ENCODE measurements around the gene FAM180B.

The FAM180B gene

GRCh38 chr11:47570651-47571356, 15.7 kb upstream of the FAM180B start:
- ATAC-seq = no peak
- TF ChIP-seq PATZ1 (CRISPR knock-in tag; IDR thresholded peaks at IDR 0.05; ENCODE audit: borderline replicate concordance) = no peak
- TF ChIP-seq ZNF565 (CRISPR knock-in tag; conservative IDR thresholded peaks at IDR 0.05; ENCODE audit: low read depth) = no peak
- no peak for TF ChIP-seq CSRNP3 (CRISPR knock-in tag; IDR thresholded peaks at IDR 0.05)
- no peak for TF ChIP-seq ZNF70 (CRISPR knock-in tag; IDR thresholded peaks at IDR 0.05)
- no peak for TF ChIP-seq CSDC2 (CRISPR knock-in tag; IDR thresholded peaks at IDR 0.05)
- TF ChIP-seq ZC3H10 (CRISPR knock-in tag; IDR thresholded peaks at IDR 0.05) = no peak
- no peak for TF ChIP-seq ISL1 (CRISPR knock-in tag; IDR thresholded peaks at IDR 0.05)
- TF ChIP-seq RARB (CRISPR knock-in tag; IDR thresholded peaks at IDR 0.05) = no peak
- TF ChIP-seq OSR1 (CRISPR knock-in tag; IDR thresholded peaks at IDR 0.05) = no peak
- no peak for TF ChIP-seq SNAI2 (CRISPR knock-in tag; IDR thresholded peaks at IDR 0.05)
- no peak for TF ChIP-seq GLIS3 (CRISPR knock-in tag; IDR thresholded peaks at IDR 0.05)
- TF ChIP-seq ESRRG (CRISPR knock-in tag; IDR thresholded peaks at IDR 0.05) = no peak
- no peak for TF ChIP-seq POU6F1 (CRISPR knock-in tag; IDR thresholded peaks at IDR 0.05; ENCODE audit: borderline replicate concordance, low read depth)
- TF ChIP-seq ZFP30 (CRISPR knock-in tag; IDR thresholded peaks at IDR 0.05) = no peak

GRCh38 chr11:47571357-47571729, 15.1 kb upstream of the FAM180B start:
- no peak for ATAC-seq

GRCh38 chr11:47571895-47572294, 14.6 kb upstream of the FAM180B start:
- TF ChIP-seq ZFP3 (CRISPR knock-in tag; IDR thresholded peaks at IDR 0.05) = no peak
- no peak for TF ChIP-seq ARNTL (CRISPR knock-in tag; IDR thresholded peaks at IDR 0.05; ENCODE audit: borderline replicate concordance, low read depth)
- ATAC-seq = peak; percentile 39; the same call in 2 of the 3 replicates

More at GRCh38 chr11:47571357-47571729, 15.1 kb upstream of the FAM180B start:
- TF ChIP-seq ZNF565 (CRISPR knock-in tag; conservative IDR thresholded peaks at IDR 0.05; ENCODE audit: low read depth) (no peak), CSDC2 (CRISPR knock-in tag; IDR thresholded peaks at IDR 0.05) (no peak), TSHZ2 (CRISPR knock-in tag; IDR thresholded peaks at IDR 0.05) (no peak), SNAI2 (CRISPR knock-in tag; IDR thresholded peaks at IDR 0.05) (no peak), ZNF70 (CRISPR knock-in tag; IDR thresholded peaks at IDR 0.05) (no peak)

- ATAC-seq = no peak
- TF ChIP-seq ZFP3 (CRISPR knock-in tag; IDR thresholded peaks at IDR 0.05) (no peak), TCF4 (CRISPR knock-in tag; IDR thresholded peaks at IDR 0.05; ENCODE audit: borderline replicate concordance) (no peak), ZC3H10 (CRISPR knock-in tag; IDR thresholded peaks at IDR 0.05) (no peak), ISL1 (CRISPR knock-in tag; IDR thresholded peaks at IDR 0.05) (no peak), TSHZ2 (CRISPR knock-in tag; IDR thresholded peaks at IDR 0.05) (no peak), TOX (CRISPR knock-in tag; IDR thresholded peaks at IDR 0.05; ENCODE audit: borderline replicate concordance) (no peak), CSRNP3 (CRISPR knock-in tag; IDR thresholded peaks at IDR 0.05) (no peak), ZFP30 (CRISPR knock-in tag; IDR thresholded peaks at IDR 0.05) (no peak), ZNF565 (CRISPR knock-in tag; conservative IDR thresholded peaks at IDR 0.05; ENCODE audit: low read depth) (no peak), SNAI2 (CRISPR knock-in tag; IDR thresholded peaks at IDR 0.05) (no peak), GLIS3 (CRISPR knock-in tag; IDR thresholded peaks at IDR 0.05) (no peak), CREB5 (CRISPR knock-in tag; IDR thresholded peaks at IDR 0.05; ENCODE audit: low read depth) (no peak)
Measured at GRCh38 chr11:47572715-47573255, 13.7 kb upstream of the FAM180B start.

Measured in SK-N-SH treated with all-trans-retinoic acid at 6 μM for 48 hours (cell line).